PC-3 (cell line): Measurements from ENCODE around the gene UBE2E1. TPM values are rescaled to one million over a fixed set of nuclear protein-coding genes. Genes with fewer than 3 reads are reported as not detected.

ENCODE experiments used
- ATAC-seq: fragments of 200-7000 bp; cut with Tn5 transposase; 2 replicates; pipeline ENCODE4 v1.9.1; 2020; ENCODE audit warnings: mild to moderate bottlenecking, moderate library complexity
- BruUV-seq: library from RNA; stranded (reverse); fragments of 400-500 nt; replicated peaks from 2 replicates; lab custom pipeline; 2021; lab: Mats Ljungman, UMichigan
- CTCF ChIA-PET: fragments of 300-600 bp; sonication (Branson Sonifier 250); formaldehyde crosslinking; loops from one replicate; lab custom pipeline; 2022; ENCODE audit warnings: antibody characterized with exemption; lab: Charles Lee
- POLR2A ChIA-PET: fragments of 300-600 bp; sonication (Branson Sonifier 250); formaldehyde crosslinking; loops from one replicate; lab custom pipeline; 2022; ENCODE audit warnings: antibody characterized with exemption; ENCODE audit not compliant: unreplicated experiment; lab: Charles Lee
- DNase-seq: peaks from one replicate; pipeline ENCODE4 v3.0.0-alpha.2; 2015
- H2AFZ ChIP-seq: fragments of 300-600 bp; sonication (generic); 2 replicates; pipeline ENCODE4 v1.6.0; 2016; ENCODE audit warnings: antibody characterized with exemption, low read length
- H3F3A ChIP-seq: fragments of 300-600 bp; sonication (generic); one replicate; pipeline ENCODE4 v1.6.0; 2017; ENCODE audit warnings: antibody characterized with exemption, low read length, control low read depth, mild to moderate bottlenecking; ENCODE audit not compliant: unreplicated experiment
- H3K27ac ChIP-seq: fragments of 300-600 bp; sonication (generic); 2 replicates; pipeline ENCODE4 v1.5.1; 2016; ENCODE audit warnings: mild to moderate bottlenecking, low read length
- H3K27me3 ChIP-seq: fragments of 300-600 bp; sonication (generic); 2 replicates; pipeline ENCODE4 v1.6.1; 2016; ENCODE audit warnings: low read length, mixed read lengths
- H3K36me3 ChIP-seq: fragments of 300-600 bp; sonication (generic); 2 replicates; pipeline ENCODE4 v1.6.1; 2016; ENCODE audit warnings: low read depth, mixed run types, low read length, mixed read lengths
- H3K4me1 ChIP-seq: fragments of 300-600 bp; sonication (generic); 2 replicates; pipeline ENCODE4 v1.5.1; 2016; ENCODE audit warnings: low read length; ENCODE audit not compliant: insufficient read depth
- H3K4me2 ChIP-seq: fragments of 300-600 bp; sonication (generic); 2 replicates; pipeline ENCODE4 v1.6.0; 2016; ENCODE audit warnings: low read length
- H3K4me3 ChIP-seq: fragments of 300-600 bp; sonication (generic); 2 replicates; pipeline ENCODE4 v1.5.1; 2016; ENCODE audit warnings: mild to moderate bottlenecking, low read length, mixed read lengths
- H3K79me2 ChIP-seq: fragments of 300-600 bp; sonication (generic); 2 replicates; pipeline ENCODE4 v1.6.1; 2017; ENCODE audit warnings: low read length, mixed read lengths
- H3K9ac ChIP-seq: fragments of 300-600 bp; sonication (generic); 2 replicates; pipeline ENCODE4 v1.6.0; 2016; ENCODE audit warnings: mild to moderate bottlenecking, low read length
- H3K9me2 ChIP-seq: fragments of 300-600 bp; sonication (generic); replicated peaks from 2 replicates; pipeline ENCODE4 v1.6.1; 2016; ENCODE audit warnings: mixed run types, low read length, mixed read lengths
- H3K9me3 ChIP-seq: fragments of 300-600 bp; sonication (generic); 2 replicates; pipeline ENCODE4 v1.6.1; 2016; ENCODE audit warnings: low read length, mixed read lengths
- H4K20me1 ChIP-seq: fragments of 300-600 bp; sonication (generic); 2 replicates; pipeline ENCODE4 v1.6.1; 2016; ENCODE audit warnings: low read length, mixed read lengths
- CTCF ChIP-seq: fragments of 300-600 bp; sonication (generic); conservative IDR thresholded peaks from 2 replicates; pipeline ENCODE4 v1.5.1; 2017; ENCODE audit warnings: antibody characterized with exemption, low read depth, mild to moderate bottlenecking, low read length
- EZH2 ChIP-seq: fragments of 300-600 bp; sonication (generic); IDR thresholded peaks from one replicate; pipeline ENCODE4 v1.6.1; 2017; ENCODE audit warnings: antibody characterized with exemption, mild to moderate bottlenecking, low read length; ENCODE audit not compliant: unreplicated experiment
- EZH2phosphoT487 ChIP-seq: fragments of 300-600 bp; sonication (generic); IDR thresholded peaks from 2 replicates; pipeline ENCODE4 v1.6.1; 2018; ENCODE audit warnings: mild to moderate bottlenecking, antibody characterized with exemption, low read length, borderline replicate concordance
- intact Hi-C: fragments of 100-400 bp; cut with micrococcal nuclease; formaldehyde crosslinking; loops from 2 replicates; pipeline ENCODE4 v1.9.0; 2023
- total RNA-seq: library from RNA; depleted of rRNA; stranded (reverse); fragments of >200 nt; gene quantifications from 2 replicates; pipeline ENCODE4 v1.2.3, GENCODE V29; 2014

The UBE2E1 gene
- total RNA-seq, 1 experiment from 2014 or later, result 117 TPM

DNA sequence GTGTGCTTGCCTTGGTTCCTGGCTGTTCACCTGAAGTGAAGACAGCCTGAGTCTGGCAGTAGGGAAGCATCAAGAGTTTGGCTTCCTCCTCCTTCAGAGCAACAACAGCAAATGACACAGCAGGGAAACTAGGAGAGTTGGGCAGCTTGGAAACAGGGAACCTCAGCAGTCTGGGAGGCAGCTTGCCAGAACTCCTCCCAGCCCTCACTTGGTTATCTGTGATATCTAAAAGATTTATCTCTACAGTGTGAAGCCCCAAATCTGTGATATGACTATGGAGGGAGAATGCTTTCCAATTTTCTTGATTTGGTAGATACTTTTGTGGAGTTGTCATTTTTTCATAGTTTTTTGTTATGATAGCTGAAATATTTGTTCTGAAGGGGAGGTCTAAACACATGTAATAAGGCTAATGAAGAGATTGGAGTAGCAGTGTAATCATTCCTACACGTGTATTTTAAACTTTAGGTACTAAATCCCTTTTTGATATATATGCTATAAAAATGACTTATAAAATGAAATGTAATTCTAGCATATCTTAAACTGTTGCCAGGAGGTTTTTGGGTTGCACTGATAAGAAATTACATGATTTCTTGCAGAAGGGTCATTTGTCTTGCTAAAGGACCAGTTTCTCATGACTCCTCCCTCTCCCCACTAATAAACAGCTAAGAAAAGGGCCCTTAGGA, 20.8 kb downstream of the UBE2E1 start:
- H3K36me3 ChIP-seq, result peaks cover 7% of the 10 kb centered on the region; the same call in 1 of the 2 replicates
- H3K9me2 ChIP-seq, result no peaks in the 10 kb centered on the region
- TF ChIP-seq EZH2 (no peak), EZH2phosphoT487 (no peak), CTCF (no peak)
- no peaks in the 10 kb centered on the region for H3K4me1 ChIP-seq
- no peaks in the 10 kb centered on the region for H3F3A ChIP-seq
- no peak overlapping the region for H3K9ac ChIP-seq
- H3K79me2 ChIP-seq, result peaks cover 96% of the 10 kb centered on the region
- BruUV-seq, result no TSS peak
- intact Hi-C loops, result no loop called here
- H3K9me3 ChIP-seq, result no peaks in the 10 kb centered on the region
- ATAC-seq, result no peak
- H4K20me1 ChIP-seq, result peaks cover 52% of the 10 kb centered on the region
- no peak overlapping the region for H2AFZ ChIP-seq
- POLR2A ChIA-PET, result no interaction called here
- no peaks in the 10 kb centered on the region for H3K27me3 ChIP-seq
- no peak overlapping the region for H3K27ac ChIP-seq
- no peak for DNase-seq
- CTCF ChIA-PET, result no interaction called here
- H3K4me3 ChIP-seq, result no peak overlapping the region
- no peak overlapping the region for H3K4me2 ChIP-seq

DNA sequence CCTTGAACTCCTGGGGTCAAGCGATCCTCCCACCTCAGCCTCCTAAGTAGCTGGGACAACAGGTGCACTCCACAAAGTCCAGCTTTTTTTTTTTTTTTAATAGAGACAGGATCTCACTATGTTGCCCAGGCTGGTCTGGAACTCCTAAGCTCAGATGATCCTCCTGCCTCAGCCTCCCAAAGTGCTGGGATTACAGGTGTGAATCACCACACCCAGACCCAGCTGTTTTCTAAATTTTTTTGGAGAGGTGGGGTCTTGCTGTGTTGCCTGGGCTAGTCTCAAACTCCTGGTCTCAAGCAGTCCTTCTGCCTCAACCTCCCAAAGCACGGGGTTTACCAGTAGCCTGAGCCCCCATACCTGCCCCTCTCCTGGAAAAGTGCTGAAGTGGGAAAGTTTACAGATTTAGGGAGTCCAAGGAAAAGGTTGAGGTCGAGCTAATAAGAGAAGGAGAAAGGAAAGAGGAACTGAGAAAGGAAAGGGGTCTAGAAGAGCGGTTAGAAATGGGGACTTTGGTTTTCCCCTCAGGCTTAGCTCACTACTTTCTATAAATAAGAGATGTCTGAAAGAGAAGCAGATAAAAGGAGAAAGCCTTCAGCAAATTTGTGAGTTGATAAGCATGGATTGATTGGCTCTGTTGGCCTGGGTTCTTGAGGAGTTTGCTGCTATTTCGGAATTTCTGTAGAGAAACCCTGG, 23.6 kb downstream of the UBE2E1 start:
- Histone ChIP-seq H3K4me1 (no peaks in the 10 kb centered on the region), H3K27me3 (no peaks in the 10 kb centered on the region), H3K36me3 (peaks cover 3% of the 10 kb centered on the region; the same call in 1 of the 2 replicates), H3K4me2 (no peak overlapping the region), H4K20me1 (peaks cover 44% of the 10 kb centered on the region), H3K4me3 (no peak overlapping the region), H3K9ac (no peak overlapping the region), H3K79me2 (peaks cover 98% of the 10 kb centered on the region), H2AFZ (no peak overlapping the region), H3F3A (no peaks in the 10 kb centered on the region), H3K27ac (no peak overlapping the region), H3K9me2 (no peaks in the 10 kb centered on the region), H3K9me3 (no peaks in the 10 kb centered on the region)
- ChIA-PET CTCF (no interaction called here), POLR2A (no interaction called here)
- DNase-seq, result no peak
- TF ChIP-seq CTCF (no peak), EZH2 (no peak), EZH2phosphoT487 (no peak)
- ATAC-seq, result no peak
- BruUV-seq, result no TSS peak
- intact Hi-C loops, result no loop called here
